ENCODE data around the gene OR2AG2. TPM values are rescaled to one million over a fixed set of nuclear protein-coding genes. Genes with fewer than 3 reads are reported as not detected.

Gene OR2AG2
- total RNA-seq, 1 donor from 2014 or later = 0.27 TPM

DNA sequence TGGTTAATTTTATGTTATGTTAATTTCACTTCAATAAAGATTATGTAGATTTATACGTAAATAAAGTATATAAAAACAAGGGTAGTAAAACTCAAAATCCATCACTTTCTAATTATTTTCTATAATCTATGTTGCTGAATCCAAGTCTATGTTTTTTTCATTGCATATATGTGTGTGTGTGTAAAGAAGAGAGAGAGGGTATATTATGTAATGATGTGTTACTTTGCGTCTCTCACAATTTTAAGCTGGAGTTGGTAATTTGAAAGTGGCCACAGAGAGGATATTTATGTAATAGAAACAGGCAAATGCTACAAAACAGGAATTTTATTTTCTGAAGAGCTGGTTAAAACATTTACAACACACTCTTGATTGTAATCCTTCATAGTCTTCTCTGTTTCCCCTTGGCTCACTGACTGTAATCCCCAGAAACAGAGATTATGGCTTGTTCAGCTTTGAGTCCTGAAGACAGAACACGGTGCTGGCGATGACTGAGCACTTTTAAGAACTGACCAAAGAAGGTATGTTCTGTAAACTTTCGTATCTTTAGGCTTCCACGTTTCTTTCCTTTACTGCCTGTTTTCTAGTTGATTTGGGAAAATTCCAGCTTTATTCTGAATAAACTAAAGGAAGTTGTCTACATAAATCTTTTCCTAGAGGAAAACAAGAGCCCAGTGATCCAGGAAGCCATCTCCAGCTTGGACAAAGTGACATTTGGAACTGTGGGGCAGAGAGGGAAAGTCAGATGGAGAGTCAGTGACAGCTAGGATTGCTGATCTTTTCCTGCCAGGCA, 43.6 kb downstream of the OR2AG2 start:
- H3K79me2 ChIP-seq (ENCODE audit: insufficient read depth, low read length) = no peaks in the 10 kb centered on the region
- no peak overlapping the region for H3K4me2 ChIP-seq (ENCODE audit: low read length)
- Mint-ChIP-seq H3K9me3 (ENCODE audit: unreplicated experiment) (peaks cover 2% of the 10 kb centered on the region), H3K27me3 (ENCODE audit: low read depth, unreplicated experiment) (no peaks in the 10 kb centered on the region), H3K27ac (ENCODE audit: unreplicated experiment) (no peak overlapping the region), H3K4me3 (ENCODE audit: unreplicated experiment) (no peak overlapping the region), H3K4me1 (ENCODE audit: low read depth, unreplicated experiment) (no peaks in the 10 kb centered on the region), H3K36me3 (ENCODE audit: low read depth, unreplicated experiment) (no peaks in the 10 kb centered on the region)
- no peak overlapping the region for H3K9ac ChIP-seq (ENCODE audit: low read length)
- no peaks in the 10 kb centered on the region for H3K27me3 ChIP-seq (ENCODE audit: insufficient read depth, low read length)
- DNase-seq (ENCODE audit: low read depth) (no peak), FAIRE-seq (no peak)
- H3K36me3 ChIP-seq (ENCODE audit: insufficient read depth, low read length) = no peaks in the 10 kb centered on the region
- no peaks in the 10 kb centered on the region for H3K9me3 ChIP-seq (ENCODE audit: insufficient read depth, low read depth, low read length)
- H3K4me3 ChIP-seq (ENCODE audit: insufficient read depth, low read depth, low read length) = no peak overlapping the region
- H4K20me1 ChIP-seq (ENCODE audit: insufficient read depth, low read length) = no peaks in the 10 kb centered on the region
- no peak for TF ChIP-seq EZH2 (IDR thresholded peaks at IDR 0.05; ENCODE audit: insufficient read depth, low read length)
- TF ChIP-seq, protein P1, sequence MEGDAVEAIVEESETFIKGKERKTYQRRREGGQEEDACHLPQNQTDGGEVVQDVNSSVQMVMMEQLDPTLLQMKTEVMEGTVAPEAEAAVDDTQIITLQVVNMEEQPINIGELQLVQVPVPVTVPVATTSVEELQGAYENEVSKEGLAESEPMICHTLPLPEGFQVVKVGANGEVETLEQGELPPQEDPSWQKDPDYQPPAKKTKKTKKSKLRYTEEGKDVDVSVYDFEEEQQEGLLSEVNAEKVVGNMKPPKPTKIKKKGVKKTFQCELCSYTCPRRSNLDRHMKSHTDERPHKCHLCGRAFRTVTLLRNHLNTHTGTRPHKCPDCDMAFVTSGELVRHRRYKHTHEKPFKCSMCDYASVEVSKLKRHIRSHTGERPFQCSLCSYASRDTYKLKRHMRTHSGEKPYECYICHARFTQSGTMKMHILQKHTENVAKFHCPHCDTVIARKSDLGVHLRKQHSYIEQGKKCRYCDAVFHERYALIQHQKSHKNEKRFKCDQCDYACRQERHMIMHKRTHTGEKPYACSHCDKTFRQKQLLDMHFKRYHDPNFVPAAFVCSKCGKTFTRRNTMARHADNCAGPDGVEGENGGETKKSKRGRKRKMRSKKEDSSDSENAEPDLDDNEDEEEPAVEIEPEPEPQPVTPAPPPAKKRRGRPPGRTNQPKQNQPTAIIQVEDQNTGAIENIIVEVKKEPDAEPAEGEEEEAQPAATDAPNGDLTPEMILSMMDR (IDR thresholded peaks at IDR 0.05; ENCODE audit: insufficient read depth, low read depth, low read length) = no peak
- no peak overlapping the region for H3K27ac ChIP-seq (ENCODE audit: low read depth, low read length)
- no peaks in the 10 kb centered on the region for H3K4me1 ChIP-seq (ENCODE audit: insufficient read depth, low read length)
- H2AFZ ChIP-seq (ENCODE audit: low read depth, low read length) = no peak overlapping the region

DNA sequence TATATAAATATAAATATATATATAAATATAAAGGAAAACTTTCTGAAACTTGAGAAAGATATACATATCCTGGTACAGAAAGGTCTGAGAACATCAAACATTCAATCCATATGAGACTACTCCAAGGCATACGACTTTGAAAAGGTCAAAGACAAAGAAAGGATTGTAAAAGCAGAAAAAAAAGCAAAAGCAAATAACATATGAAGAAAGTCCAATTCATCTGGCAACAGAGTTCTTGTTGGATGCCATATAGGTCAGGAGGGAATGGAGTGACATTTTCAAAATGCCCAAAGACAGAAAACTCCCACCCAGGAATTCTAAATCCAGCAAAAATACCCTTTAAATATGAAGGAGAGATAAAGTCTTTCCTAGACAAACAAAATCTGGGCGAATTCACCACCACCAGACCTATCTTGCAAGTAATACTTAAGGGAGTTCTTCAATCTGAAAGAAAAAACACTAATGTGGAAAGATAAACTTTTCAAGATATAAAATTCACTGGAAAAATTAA, 46.3 kb downstream of the OR2AG2 start:
- H3K4me1 ChIP-seq (ENCODE audit: insufficient read depth, low read length) = no peaks in the 10 kb centered on the region
- no peaks in the 10 kb centered on the region for H3K9me3 ChIP-seq (ENCODE audit: insufficient read depth, low read depth, low read length)
- H3K79me2 ChIP-seq (ENCODE audit: insufficient read depth, low read length) = no peaks in the 10 kb centered on the region
- TF ChIP-seq, protein P1 (IDR thresholded peaks at IDR 0.05; ENCODE audit: insufficient read depth, low read depth, low read length) = no peak
- TF ChIP-seq EZH2 (IDR thresholded peaks at IDR 0.05; ENCODE audit: insufficient read depth, low read length) = no peak
- no peak overlapping the region for H2AFZ ChIP-seq (ENCODE audit: low read depth, low read length)
- Mint-ChIP-seq H3K9me3 (ENCODE audit: unreplicated experiment) (no peaks in the 10 kb centered on the region), H3K27me3 (ENCODE audit: low read depth, unreplicated experiment) (peaks cover 5% of the 10 kb centered on the region), H3K4me3 (ENCODE audit: unreplicated experiment) (no peak overlapping the region), H3K36me3 (ENCODE audit: low read depth, unreplicated experiment) (no peaks in the 10 kb centered on the region), H3K27ac (ENCODE audit: unreplicated experiment) (no peak overlapping the region), H3K4me1 (ENCODE audit: low read depth, unreplicated experiment) (no peaks in the 10 kb centered on the region)
- no peaks in the 10 kb centered on the region for H3K27me3 ChIP-seq (ENCODE audit: insufficient read depth, low read length)
- H3K36me3 ChIP-seq (ENCODE audit: insufficient read depth, low read length) = no peaks in the 10 kb centered on the region
- no peak overlapping the region for H3K4me2 ChIP-seq (ENCODE audit: low read length)
- H3K4me3 ChIP-seq (ENCODE audit: insufficient read depth, low read depth, low read length) = no peak overlapping the region
- DNase-seq (ENCODE audit: low read depth) (no peak), FAIRE-seq (no peak)
- H3K27ac ChIP-seq (ENCODE audit: low read depth, low read length) = no peak overlapping the region
- no peaks in the 10 kb centered on the region for H4K20me1 ChIP-seq (ENCODE audit: insufficient read depth, low read length)
- no peak overlapping the region for H3K9ac ChIP-seq (ENCODE audit: low read length)

- no peaks in the 10 kb centered on the region for H4K20me1 ChIP-seq (ENCODE audit: insufficient read depth, low read length)
- H3K36me3 ChIP-seq (ENCODE audit: insufficient read depth, low read length) = no peaks in the 10 kb centered on the region
- H3K27me3 ChIP-seq (ENCODE audit: insufficient read depth, low read length) = no peaks in the 10 kb centered on the region
- H3K27me3 Mint-ChIP-seq (ENCODE audit: low read depth, unreplicated experiment) = peaks cover 15% of the 10 kb centered on the region
- H3K79me2 ChIP-seq (ENCODE audit: insufficient read depth, low read length) = no peaks in the 10 kb centered on the region
- no peak overlapping the region for H3K4me3 ChIP-seq (ENCODE audit: insufficient read depth, low read depth, low read length)
- no peaks in the 10 kb centered on the region for H3K9me3 Mint-ChIP-seq (ENCODE audit: unreplicated experiment)
- no peak overlapping the region for H3K4me2 ChIP-seq (ENCODE audit: low read length)
- no peak for TF ChIP-seq EZH2 (IDR thresholded peaks at IDR 0.05; ENCODE audit: insufficient read depth, low read length)
- TF ChIP-seq, protein P1 (IDR thresholded peaks at IDR 0.05; ENCODE audit: insufficient read depth, low read depth, low read length) = no peak
- no peaks in the 10 kb centered on the region for H3K4me1 Mint-ChIP-seq (ENCODE audit: low read depth, unreplicated experiment)
- DNase-seq (ENCODE audit: low read depth) (no peak), FAIRE-seq (no peak)
- H3K4me1 ChIP-seq (ENCODE audit: insufficient read depth, low read length) = no peaks in the 10 kb centered on the region
- no peak overlapping the region for H3K27ac ChIP-seq (ENCODE audit: low read depth, low read length)
- H2AFZ ChIP-seq (ENCODE audit: low read depth, low read length) = no peak overlapping the region
- H3K9me3 ChIP-seq (ENCODE audit: insufficient read depth, low read depth, low read length) = no peaks in the 10 kb centered on the region
- no peak overlapping the region for H3K4me3 Mint-ChIP-seq (ENCODE audit: unreplicated experiment)
- H3K27ac Mint-ChIP-seq (ENCODE audit: unreplicated experiment) = no peak overlapping the region
- H3K36me3 Mint-ChIP-seq (ENCODE audit: low read depth, unreplicated experiment) = no peaks in the 10 kb centered on the region
- H3K9ac ChIP-seq (ENCODE audit: low read length) = no peak overlapping the region
These were observed 47.8 kb downstream of the OR2AG2 start for GRCh38 chr11:6724013-6724412.
